GM18508 (cell line): Measurements from ENCODE around the gene CCS.
"Not testable (repeated sequence)": the region's sequence is repeated elsewhere in the genome, so short reads cannot be mapped to it uniquely, and the experiment has no call there.

Source experiments
- ATAC-seq: cut with Tn5 transposase; IDR thresholded peaks from one replicate; pipeline ENCODE4 v1.9.1; 2021; ENCODE audit warnings: moderate number of reproducible peaks; ENCODE audit not compliant: insufficient read depth, unreplicated experiment

The CCS gene

GRCh38 chr11:66561178-66561974, 31.6 kb upstream of the CCS start:
- no peak for ATAC-seq

GRCh38 chr11:66561975-66562248, 31.1 kb upstream of the CCS start:
- ATAC-seq, result no peak

- ATAC-seq, result no peak
Observed at GRCh38 chr11:66562275-66562674, 30.7 kb upstream of the CCS start.

GRCh38 chr11:66562907-66563583, 29.9 kb upstream of the CCS start:
- ATAC-seq, result no peak

- no peak for ATAC-seq
Observed at GRCh38 chr11:66563832-66564231, 29.2 kb upstream of the CCS start.

- ATAC-seq, result no peak
Observed at GRCh38 chr11:66564538-66564937, 28.4 kb upstream of the CCS start.

GRCh38 chr11:66564984-66565383, 28.0 kb upstream of the CCS start:
- no peak for ATAC-seq

- no peak for ATAC-seq
Observed at GRCh38 chr11:66566221-66566620, 26.8 kb upstream of the CCS start.

- no peak for ATAC-seq
Observed at GRCh38 chr11:66567787-66568123, 25.2 kb upstream of the CCS start.

- ATAC-seq, result no peak
Observed at GRCh38 chr11:66568124-66568916, 24.7 kb upstream of the CCS start, which contains the start of gene CTSF. Gene CTSF, minus strand, starts transcription at chr11:66568606. Its CDS starts 120 bp downstream, at chr11:66568486.

- ATAC-seq, result no peak
Observed at GRCh38 chr11:66569076-66569475, 23.9 kb upstream of the CCS start.

- no peak for ATAC-seq
Observed at GRCh38 chr11:66570079-66570849, 22.7 kb upstream of the CCS start.

- no peak for ATAC-seq
Observed at GRCh38 chr11:66570850-66571180, 22.2 kb upstream of the CCS start.

GRCh38 chr11:66579017-66579606, 13.9 kb upstream of the CCS start:
- ATAC-seq, result no peak

GRCh38 chr11:66580803-66581202, 12.2 kb upstream of the CCS start:
- ATAC-seq, result no peak

- ATAC-seq, result no peak
Observed at GRCh38 chr11:66581261-66581660, 11.7 kb upstream of the CCS start.

- not testable (repeated sequence) for ATAC-seq
Observed at GRCh38 chr11:66582565-66583147, 10.3 kb upstream of the CCS start.

- ATAC-seq, result not testable (repeated sequence)
Observed at GRCh38 chr11:66585447-66585846, 7.5 kb upstream of the CCS start.

GRCh38 chr11:66586136-66586535, 6.8 kb upstream of the CCS start:
- no peak for ATAC-seq

- ATAC-seq, result not testable (repeated sequence)
Observed at GRCh38 chr11:66589315-66589714, 3.7 kb upstream of the CCS start.
